H1 (cell line): ENCODE results near the gene PATJ.

Experiments used
- EZH2 ChIP-seq: fragments of 200-600 bp; sonication (generic); IDR thresholded peaks from 2 replicates; pipeline ENCODE4 v1.7.1; 2012; ENCODE audit warnings: low read depth, mild to moderate bottlenecking, moderate library complexity, low read length, inconsistent platforms; ENCODE audit not compliant: severe bottlenecking
- FOSL1 ChIP-seq: IDR thresholded peaks from 2 replicates; pipeline ENCODE4 v1.6.1; 2011; ENCODE audit warnings: mild to moderate bottlenecking, low read depth, low read length, moderate library complexity; ENCODE audit not compliant: insufficient read depth
- MAFK ChIP-seq: IDR thresholded peaks from 2 replicates; pipeline ENCODE4 v1.6.1; 2012; ENCODE audit warnings: low read depth, mild to moderate bottlenecking, improper control_type of control experiment, low read length
- POLR2A ChIP-seq, 2 experiments: IDR thresholded peaks; 1 replicate in 1 of 2; 2 replicates in 1 of 2; pipeline ENCODE4 v1.6.1; 2011; ENCODE audit warnings: low read depth in 2 of 2, low read length in 2 of 2, mild to moderate bottlenecking in 2 of 2; ENCODE audit errors: control extremely low read depth in 1 of 2
- POLR2AphosphoS5 ChIP-seq: IDR thresholded peaks from 2 replicates; pipeline ENCODE4 v1.6.1; 2011; ENCODE audit warnings: low read depth, low read length
- RFX5 ChIP-seq: IDR thresholded peaks from 2 replicates; pipeline ENCODE4 v1.6.1; 2011; ENCODE audit warnings: low read depth, low read length, improper control_type of control experiment, borderline replicate concordance
- SRF ChIP-seq: IDR thresholded peaks from 2 replicates; pipeline ENCODE4 v1.6.1; 2011; ENCODE audit warnings: mild to moderate bottlenecking, low read depth, low read length, moderate library complexity
- TF ChIP-seq, protein P1 (sequence below), 3 experiments: IDR thresholded peaks; 1 replicate in 2 of 3; 2 replicates in 1 of 3; pipeline versions ENCODE4 v1.5.1 to v1.6.1; 2011; ENCODE audit warnings: low read length in 3 of 3, mild to moderate bottlenecking in 3 of 3, inconsistent platforms in 2 of 3, low read depth in 1 of 3, moderate library complexity in 1 of 3; ENCODE audit not compliant: insufficient read depth in 1 of 3; ENCODE audit errors: control extremely low read depth in 1 of 3

DNA sequence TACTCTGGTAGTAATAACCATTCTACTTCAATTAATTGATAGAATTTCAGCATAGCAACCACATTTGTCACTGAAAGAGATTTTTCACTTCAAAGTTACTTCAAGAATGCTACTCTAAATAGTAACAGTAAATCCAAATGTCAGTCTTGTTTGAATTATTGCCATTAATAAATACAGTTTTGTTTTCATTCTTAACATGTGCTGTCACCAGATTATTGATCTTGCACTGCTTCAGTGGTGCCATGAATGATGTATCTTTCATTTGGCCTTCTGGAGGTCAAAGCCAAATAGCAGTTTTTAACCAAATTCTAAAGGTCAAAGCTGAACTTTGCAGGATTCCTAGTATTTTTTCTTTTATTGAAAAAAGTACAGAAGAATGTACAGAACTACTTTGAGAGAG, 199.5 kb downstream of the PATJ start:
- TF ChIP-seq EZH2: no peak
- TF ChIP-seq, protein P1, sequence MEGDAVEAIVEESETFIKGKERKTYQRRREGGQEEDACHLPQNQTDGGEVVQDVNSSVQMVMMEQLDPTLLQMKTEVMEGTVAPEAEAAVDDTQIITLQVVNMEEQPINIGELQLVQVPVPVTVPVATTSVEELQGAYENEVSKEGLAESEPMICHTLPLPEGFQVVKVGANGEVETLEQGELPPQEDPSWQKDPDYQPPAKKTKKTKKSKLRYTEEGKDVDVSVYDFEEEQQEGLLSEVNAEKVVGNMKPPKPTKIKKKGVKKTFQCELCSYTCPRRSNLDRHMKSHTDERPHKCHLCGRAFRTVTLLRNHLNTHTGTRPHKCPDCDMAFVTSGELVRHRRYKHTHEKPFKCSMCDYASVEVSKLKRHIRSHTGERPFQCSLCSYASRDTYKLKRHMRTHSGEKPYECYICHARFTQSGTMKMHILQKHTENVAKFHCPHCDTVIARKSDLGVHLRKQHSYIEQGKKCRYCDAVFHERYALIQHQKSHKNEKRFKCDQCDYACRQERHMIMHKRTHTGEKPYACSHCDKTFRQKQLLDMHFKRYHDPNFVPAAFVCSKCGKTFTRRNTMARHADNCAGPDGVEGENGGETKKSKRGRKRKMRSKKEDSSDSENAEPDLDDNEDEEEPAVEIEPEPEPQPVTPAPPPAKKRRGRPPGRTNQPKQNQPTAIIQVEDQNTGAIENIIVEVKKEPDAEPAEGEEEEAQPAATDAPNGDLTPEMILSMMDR (IDR thresholded peaks at IDR 0.05; ENCODE audit: control extremely low read depth in 1 of 3, insufficient read depth in 1 of 3, low read depth in 1 of 3, low read length in 3 of 3): no peak
- no peak for TF ChIP-seq MAFK
- no peak for TF ChIP-seq POLR2AphosphoS5
- no peak for TF ChIP-seq SRF
- no peak for TF ChIP-seq RFX5
- TF ChIP-seq POLR2A (IDR thresholded peaks at IDR 0.05; ENCODE audit: control extremely low read depth in 1 of 2, low read depth in 2 of 2, low read length in 2 of 2): no peak
- TF ChIP-seq FOSL1: no peak
